H1 (cell line): ENCODE measurements around the gene DCAF15. TPM values are rescaled to one million over a fixed set of nuclear protein-coding genes. Genes with fewer than 3 reads are reported as not detected.

Experiments
- ASH2L ChIP-seq: fragments of 200-600, 300-600 bp; sonication (generic); IDR thresholded peaks from one replicate; pipeline ENCODE4 v1.7.1; 2017; ENCODE audit warnings: low read length
- CBX5 ChIP-seq: fragments of 300-800, 300-1000 bp; sonication (generic); IDR thresholded peaks from 2 replicates; pipeline ENCODE4 v1.7.1; 2016; ENCODE audit warnings: antibody characterized with exemption, low read length, low read depth
- CBX8 ChIP-seq: fragments of 300-800, 300-1000 bp; sonication (generic); IDR thresholded peaks from 2 replicates; pipeline ENCODE4 v1.7.1; 2016; ENCODE audit warnings: low read depth, low read length, borderline replicate concordance
- EZH2 ChIP-seq: fragments of 200-600 bp; sonication (generic); IDR thresholded peaks from 2 replicates; pipeline ENCODE4 v1.7.1; 2012; ENCODE audit warnings: low read depth, mild to moderate bottlenecking, moderate library complexity, low read length, inconsistent platforms; ENCODE audit not compliant: severe bottlenecking
- KDM4A ChIP-seq: IDR thresholded peaks from one replicate; pipeline ENCODE4 v1.7.1; 2012; ENCODE audit warnings: low read depth, mild to moderate bottlenecking, moderate library complexity, low read length, inconsistent platforms; ENCODE audit not compliant: severe bottlenecking
- KDM5A ChIP-seq: fragments of 200-600 bp; IDR thresholded peaks from 2 replicates; pipeline ENCODE4 v1.7.1; 2012; ENCODE audit warnings: mild to moderate bottlenecking, low read length, inconsistent platforms, mixed read lengths
- PHF8 ChIP-seq: fragments of 200-600 bp; sonication (generic); conservative IDR thresholded peaks from 2 replicates; pipeline ENCODE4 v1.7.1; 2012; ENCODE audit warnings: low read depth, mild to moderate bottlenecking, inconsistent platforms, low read length, moderate library complexity
- RBBP5 ChIP-seq: IDR thresholded peaks from 2 replicates; pipeline ENCODE4 v1.7.1; 2012; ENCODE audit warnings: low read depth, mild to moderate bottlenecking, inconsistent platforms, low read length, moderate library complexity, borderline replicate concordance
- RFX5 ChIP-seq: IDR thresholded peaks from 2 replicates; pipeline ENCODE4 v1.6.1; 2011; ENCODE audit warnings: low read depth, low read length, improper control_type of control experiment, borderline replicate concordance
- TEAD4 ChIP-seq: IDR thresholded peaks from 2 replicates; pipeline ENCODE4 v1.6.1; 2012; ENCODE audit warnings: low read depth, low read length, inconsistent platforms, mixed read lengths
- polyA plus RNA-seq, 7 experiments: library from polyadenylated mRNA; depleted of rRNA in 3 of 7; stranded (reverse) in 5 of 7; unstranded in 2 of 7; fragments of >200 nt in 5 of 7; fragments of 200-250 nt in 2 of 7; gene quantifications; 1 replicate in 5 of 7; 2 replicates in 1 of 7; 4 replicates in 1 of 7; pipeline versions ENCODE4 v1.2.1 to v1.2.3, GENCODE V29; 2011 to 2013; ENCODE audit warnings: missing spikeins in 2 of 7, mixed read lengths in 2 of 7
- total RNA-seq: library from RNA; stranded (reverse); fragmentation: NEBNext Ultra II Directional; extraction: Animal tissue kit (Norgen Biotek cat#: 25700); gene quantifications from 2 replicates; pipeline ENCODE4 v1.2.1, GENCODE V29; 2021

The DCAF15 gene
- total and polyA plus RNA-seq, 2 of the 8 experiments (the other 6 are each of a cell fraction or from before 2014, with no cell fraction given), result 68.7 to 80.8 TPM

DNA sequence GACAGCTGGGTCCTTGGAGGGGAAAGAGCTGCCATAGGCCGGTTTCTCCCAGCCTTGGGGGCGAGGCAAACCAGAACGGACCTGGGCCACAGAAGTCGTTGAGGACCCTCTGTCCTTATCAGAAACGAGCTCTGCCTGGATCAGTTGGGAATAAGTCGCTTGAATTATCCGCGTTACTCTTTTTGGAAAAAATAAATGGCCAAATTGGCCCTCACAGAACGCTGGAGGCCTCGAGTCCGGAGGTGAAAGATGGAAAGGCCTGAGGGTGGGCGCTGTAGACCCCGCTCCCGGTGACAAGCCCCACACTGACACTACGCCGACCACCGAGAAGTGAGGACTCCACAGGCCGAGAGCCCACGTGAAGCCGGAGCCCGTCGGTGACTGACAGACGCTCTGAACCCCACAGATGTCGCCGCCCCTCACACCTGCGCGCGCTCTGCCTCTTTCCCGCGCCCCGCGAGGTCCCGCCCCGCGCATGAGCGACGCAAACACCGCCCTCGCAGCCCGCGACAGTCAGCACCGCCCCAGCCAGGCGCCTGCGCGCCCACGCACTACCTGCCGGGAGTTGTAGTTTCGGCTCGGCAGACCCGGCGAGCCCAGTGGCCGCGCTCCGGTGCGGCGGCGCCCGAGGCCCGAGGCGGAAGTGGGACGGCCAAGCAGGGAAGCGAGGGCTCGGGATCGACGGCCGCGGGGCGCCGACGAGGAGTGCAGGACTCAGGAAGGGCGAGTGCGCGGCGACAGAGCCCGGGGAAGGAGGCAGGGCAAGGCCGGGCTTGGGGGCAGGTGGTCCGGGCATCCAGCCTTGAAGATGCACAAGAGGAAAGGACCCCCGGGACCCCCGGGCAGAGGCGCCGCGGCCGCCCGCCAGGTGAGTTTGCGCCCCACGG is 46.4 kb upstream of the DCAF15 start, which contains the start of the genes BRME1 and CC2D1A (continued):
- TF ChIP-seq TEAD4 (no peak), KDM4A (peak; percentile 71), CBX8 (no peak), CBX5 (no peak), KDM5A (no peak), PHF8 (peak; percentile 60; the same call in 1 of the 2 replicates), RFX5 (no peak), EZH2 (no peak), ASH2L (peak; percentile 63), RBBP5 (peak; percentile 89; the same call in 1 of the 2 replicates)
